Measurements from ENCODE around the gene FAM3D.

The FAM3D gene

DNA sequence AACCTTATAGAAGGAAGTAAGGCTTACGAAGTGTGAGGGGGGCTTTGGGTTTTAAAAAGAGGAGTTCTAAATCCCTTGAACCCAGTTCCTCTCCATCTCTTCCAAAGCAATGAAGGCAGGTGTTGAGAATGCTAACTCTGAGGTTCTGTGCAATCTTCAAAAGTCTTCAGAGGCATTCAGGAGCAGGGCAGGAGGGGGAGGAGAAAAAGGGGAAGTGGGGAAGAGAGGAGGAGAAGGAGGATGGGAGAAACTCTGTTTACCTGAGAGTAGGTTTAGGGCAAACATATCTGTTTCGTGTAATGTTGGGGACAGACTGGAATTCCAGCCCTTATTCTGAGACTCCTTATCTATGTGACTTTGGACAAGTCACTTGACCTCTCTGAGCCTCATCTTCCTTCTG lies 36.9 kb downstream of the FAM3D start:
- Histone ChIP-seq H3K4me1 (ENCODE audit: control insufficient read depth, insufficient read depth, low read depth, low read length) (peaks cover 3% of the 10 kb centered on the region), H3K27me3 (ENCODE audit: control insufficient read depth in 1 of 2, insufficient read depth in 1 of 2, low read length in 2 of 2) (peaks cover 5 to 7% of the 10 kb centered on the region in 2 experiments), H3K4me3 (ENCODE audit: insufficient read depth in 1 of 2, low read depth in 1 of 2, low read length in 2 of 2) (no peak overlapping the region), H2BK15ac (ENCODE audit: low read depth, poor library complexity, severe bottlenecking) (no peak overlapping the region), H3K9me3 (ENCODE audit: control insufficient read depth, low read length) (no peaks in the 10 kb centered on the region), H3K79me1 (replicated peaks; ENCODE audit: low read length, poor library complexity, severe bottlenecking) (no peaks in the 10 kb centered on the region), H3K4me2 (ENCODE audit: low read length, poor library complexity, severe bottlenecking) (no peak overlapping the region), H3K14ac (ENCODE audit: low read length in 2 of 2) (no peak overlapping the region), H2AFZ (ENCODE audit: low read depth, low read length) (no peak overlapping the region), H3K4ac (ENCODE audit: low read depth in 1 of 2, low read length in 2 of 2) (no peak overlapping the region), H4K8ac (ENCODE audit: low read length) (no peak overlapping the region), H3K23ac (ENCODE audit: low read length in 2 of 2) (no peak overlapping the region), H2BK12ac (ENCODE audit: low read length in 2 of 2) (no peak overlapping the region), H3K27ac (ENCODE audit: low read length, poor library complexity, severe bottlenecking) (no peak overlapping the region), H4K91ac (ENCODE audit: low read length) (no peak overlapping the region), H3K9ac (ENCODE audit: low read length) (peak overlapping the region; percentile 79), H3K36me3 (ENCODE audit: control insufficient read depth in 1 of 2, insufficient read depth in 2 of 2, low read depth in 1 of 2, low read length in 2 of 2) (no peaks in the 10 kb centered on the region), H2BK120ac (ENCODE audit: low read depth, low read length) (no peak overlapping the region), H2AK5ac (ENCODE audit: low read length, severe bottlenecking) (no peak overlapping the region), H2BK5ac (ENCODE audit: low read depth, low read length, poor library complexity, severe bottlenecking) (no peak overlapping the region), H3K18ac (ENCODE audit: low read depth in 1 of 2, low read length in 2 of 2) (no peak overlapping the region)
- WGBS: 92% methylated on average over 2 of the region's 2 CpGs
- DNase-seq: no peak

GRCh38 chr3:58628823-58629562 lies 37.6 kb downstream of the FAM3D start:
- H3K18ac ChIP-seq (ENCODE audit: low read depth in 1 of 2, low read length in 2 of 2): no peak overlapping the region
- no peaks in the 10 kb centered on the region for H3K9me3 ChIP-seq (ENCODE audit: control insufficient read depth, low read length)
- H4K8ac ChIP-seq (ENCODE audit: low read length): no peak overlapping the region
- no peak overlapping the region for H3K4ac ChIP-seq (ENCODE audit: low read depth in 1 of 2, low read length in 2 of 2)
- no peak for DNase-seq
- no peaks in the 10 kb centered on the region for H3K36me3 ChIP-seq (ENCODE audit: control insufficient read depth in 1 of 2, insufficient read depth in 2 of 2, low read depth in 1 of 2, low read length in 2 of 2)
- no peak overlapping the region for H2AFZ ChIP-seq (ENCODE audit: low read depth, low read length)
- no peak overlapping the region for H2BK5ac ChIP-seq (ENCODE audit: low read depth, low read length, poor library complexity, severe bottlenecking)
- no peak overlapping the region for H2BK15ac ChIP-seq (ENCODE audit: low read depth, poor library complexity, severe bottlenecking)
- peak overlapping the region; percentile 79 for H3K9ac ChIP-seq (ENCODE audit: low read length)
- no peaks in the 10 kb centered on the region for H3K79me1 ChIP-seq (replicated peaks; ENCODE audit: low read length, poor library complexity, severe bottlenecking)
- H2AK5ac ChIP-seq (ENCODE audit: low read length, severe bottlenecking): no peak overlapping the region
- 72% methylated on average over 10 of the region's 13 CpGs for WGBS
- no peak overlapping the region for H2BK120ac ChIP-seq (ENCODE audit: low read depth, low read length)
- H3K27ac ChIP-seq (ENCODE audit: low read length, poor library complexity, severe bottlenecking): no peak overlapping the region
- no peak overlapping the region for H3K4me2 ChIP-seq (ENCODE audit: low read length, poor library complexity, severe bottlenecking)
- H2BK12ac ChIP-seq (ENCODE audit: low read length in 2 of 2): no peak overlapping the region
- peaks cover under 1 to 5% of the 10 kb centered on the region in 2 experiments for H3K27me3 ChIP-seq (ENCODE audit: control insufficient read depth in 1 of 2, insufficient read depth in 1 of 2, low read length in 2 of 2)
- H3K4me1 ChIP-seq (ENCODE audit: control insufficient read depth, insufficient read depth, low read depth, low read length): peaks cover 3% of the 10 kb centered on the region
- H3K23ac ChIP-seq (ENCODE audit: low read length in 2 of 2): no peak overlapping the region
- H3K4me3 ChIP-seq (ENCODE audit: insufficient read depth in 1 of 2, low read depth in 1 of 2, low read length in 2 of 2): peak overlapping the region in 1 of 2 experiments; percentile 57
- H3K14ac ChIP-seq (ENCODE audit: low read length in 2 of 2): no peak overlapping the region
- H4K91ac ChIP-seq (ENCODE audit: low read length): no peak overlapping the region

DNA sequence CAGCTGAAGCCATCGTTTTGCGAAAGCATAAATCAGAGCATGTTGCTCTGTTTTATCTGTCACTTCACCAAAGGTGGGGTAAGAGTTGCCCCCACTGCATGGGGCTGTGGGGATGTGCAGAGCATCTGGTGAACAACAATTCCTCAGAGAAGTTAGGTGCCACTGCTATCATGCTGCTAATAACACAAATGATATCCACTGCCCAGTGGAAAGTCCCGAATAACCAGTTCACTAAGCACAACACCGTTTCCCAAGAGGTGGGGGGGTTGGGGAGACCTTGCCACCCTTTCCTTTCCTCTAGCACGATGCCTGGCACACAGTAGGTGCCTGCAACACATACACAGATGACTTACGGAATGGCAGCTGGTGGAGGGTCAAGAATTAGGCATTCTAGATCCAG lies 38.6 kb downstream of the FAM3D start:
- Histone ChIP-seq H3K14ac (ENCODE audit: low read length in 2 of 2) (no peak overlapping the region), H3K27ac (ENCODE audit: low read length, poor library complexity, severe bottlenecking) (no peak overlapping the region), H3K4ac (ENCODE audit: low read depth in 1 of 2, low read length in 2 of 2) (no peak overlapping the region), H2AFZ (ENCODE audit: low read depth, low read length) (no peak overlapping the region), H3K4me3 (ENCODE audit: insufficient read depth in 1 of 2, low read depth in 1 of 2, low read length in 2 of 2) (peak overlapping the region in 1 of 2 experiments; percentile 57), H2AK5ac (ENCODE audit: low read length, severe bottlenecking) (peak overlapping the region; percentile 28), H3K9ac (ENCODE audit: low read length) (peak overlapping the region; percentile 79), H4K91ac (ENCODE audit: low read length) (no peak overlapping the region), H3K36me3 (ENCODE audit: control insufficient read depth in 1 of 2, insufficient read depth in 2 of 2, low read depth in 1 of 2, low read length in 2 of 2) (no peaks in the 10 kb centered on the region), H3K23ac (ENCODE audit: low read length in 2 of 2) (no peak overlapping the region), H3K4me2 (ENCODE audit: low read length, poor library complexity, severe bottlenecking) (no peak overlapping the region), H3K18ac (ENCODE audit: low read depth in 1 of 2, low read length in 2 of 2) (no peak overlapping the region), H2BK120ac (ENCODE audit: low read depth, low read length) (no peak overlapping the region), H3K79me1 (replicated peaks; ENCODE audit: low read length, poor library complexity, severe bottlenecking) (no peaks in the 10 kb centered on the region), H2BK12ac (ENCODE audit: low read length in 2 of 2) (no peak overlapping the region), H3K9me3 (ENCODE audit: control insufficient read depth, low read length) (no peaks in the 10 kb centered on the region), H3K27me3 (ENCODE audit: control insufficient read depth in 1 of 2, insufficient read depth in 1 of 2, low read length in 2 of 2) (peaks cover 0 to 5% of the 10 kb centered on the region in 2 experiments), H3K4me1 (ENCODE audit: control insufficient read depth, insufficient read depth, low read depth, low read length) (peaks cover 4% of the 10 kb centered on the region), H2BK15ac (ENCODE audit: low read depth, poor library complexity, severe bottlenecking) (no peak overlapping the region), H4K8ac (ENCODE audit: low read length) (no peak overlapping the region), H2BK5ac (ENCODE audit: low read depth, low read length, poor library complexity, severe bottlenecking) (no peak overlapping the region)
- no peak for DNase-seq
- 87% methylated on average over 6 of the region's 6 CpGs for WGBS

- H2AFZ ChIP-seq (ENCODE audit: low read depth, low read length): no peak overlapping the region
- no peak overlapping the region for H3K9ac ChIP-seq (ENCODE audit: low read length)
- no peak overlapping the region for H3K27ac ChIP-seq (ENCODE audit: low read length, poor library complexity, severe bottlenecking)
- H3K79me1 ChIP-seq (replicated peaks; ENCODE audit: low read length, poor library complexity, severe bottlenecking): no peaks in the 10 kb centered on the region
- no peak overlapping the region for H3K4me2 ChIP-seq (ENCODE audit: low read length, poor library complexity, severe bottlenecking)
- H3K14ac ChIP-seq (ENCODE audit: low read length in 2 of 2): peak overlapping the region in 1 of 2 experiments; percentile 61
- WGBS: 80% methylated on average over 3 of the region's 3 CpGs
- no peaks in the 10 kb centered on the region for H3K36me3 ChIP-seq (ENCODE audit: control insufficient read depth in 1 of 2, insufficient read depth in 2 of 2, low read depth in 1 of 2, low read length in 2 of 2)
- H4K8ac ChIP-seq (ENCODE audit: low read length): no peak overlapping the region
- H3K9me3 ChIP-seq (ENCODE audit: control insufficient read depth, low read length): no peaks in the 10 kb centered on the region
- no peak overlapping the region for H3K18ac ChIP-seq (ENCODE audit: low read depth in 1 of 2, low read length in 2 of 2)
- H2BK5ac ChIP-seq (ENCODE audit: low read depth, low read length, poor library complexity, severe bottlenecking): no peak overlapping the region
- H3K4ac ChIP-seq (ENCODE audit: low read depth in 1 of 2, low read length in 2 of 2): no peak overlapping the region
- no peak overlapping the region for H4K91ac ChIP-seq (ENCODE audit: low read length)
- peaks cover 0 to 5% of the 10 kb centered on the region in 2 experiments for H3K27me3 ChIP-seq (ENCODE audit: control insufficient read depth in 1 of 2, insufficient read depth in 1 of 2, low read length in 2 of 2)
- no peak for DNase-seq
- H3K4me1 ChIP-seq (ENCODE audit: control insufficient read depth, insufficient read depth, low read depth, low read length): peaks cover 4% of the 10 kb centered on the region
- H3K23ac ChIP-seq (ENCODE audit: low read length in 2 of 2): no peak overlapping the region
- H2BK15ac ChIP-seq (ENCODE audit: low read depth, poor library complexity, severe bottlenecking): no peak overlapping the region
- H2BK12ac ChIP-seq (ENCODE audit: low read length in 2 of 2): no peak overlapping the region
- H3K4me3 ChIP-seq (ENCODE audit: insufficient read depth in 1 of 2, low read depth in 1 of 2, low read length in 2 of 2): no peak overlapping the region
- H2BK120ac ChIP-seq (ENCODE audit: low read depth, low read length): no peak overlapping the region
- H2AK5ac ChIP-seq (ENCODE audit: low read length, severe bottlenecking): no peak overlapping the region
Observed at GRCh38 chr3:58627570-58627885, 39.0 kb downstream of the FAM3D start.

Data from mesenchymal stem cell (in vitro differentiated cells and primary cell).